Esophagus muscularis mucosa (tissue), 4 donors: ENCODE data around the gene OGDHL. TPM values are rescaled to one million over a fixed set of nuclear protein-coding genes. Genes with fewer than 3 reads are reported as not detected.

ENCODE experiments used
- DNase-seq: peaks from one replicate; pipeline ENCODE4 v3.0.0-alpha.2; 2017; ENCODE audit errors: extremely low spot score
- H3K27ac ChIP-seq, 4 donors: fragments of 200-600 bp; sonication (generic); replicated peaks in 1 of 4; 1 replicate in 3 of 4; 2 replicates in 1 of 4; pipeline ENCODE4 v1.5.1; 2016 to 2019; ENCODE audit warnings: mild to moderate bottlenecking in 1 of 4
- H3K27me3 ChIP-seq, 4 donors: fragments of 200-600 bp; sonication (generic); one replicate each; pipeline versions ENCODE4 v1.5.1 to v1.6.0; 2016 to 2019
- H3K36me3 ChIP-seq, 4 donors: fragments of 200-600 bp; sonication (generic); one replicate each; pipeline ENCODE4 v1.5.1; 2016 to 2019
- H3K4me1 ChIP-seq, 4 donors: fragments of 200-600 bp; sonication (generic); one replicate each; pipeline ENCODE4 v1.5.1; 2016 to 2019
- H3K4me3 ChIP-seq, 4 donors: fragments of 200-600 bp; sonication (generic); 1 replicate in 2 of 4; 2 replicates in 2 of 4; pipeline ENCODE4 v1.5.1; 2016 to 2019; ENCODE audit warnings: mild to moderate bottlenecking in 4 of 4, moderate library complexity in 1 of 4
- H3K9me3 ChIP-seq, 4 donors: fragments of 200-600 bp; sonication (generic); 1 replicate in 3 of 4; 2 replicates in 1 of 4; pipeline ENCODE4 v1.5.1; 2016 to 2019
- EP300 ChIP-seq: sonication (generic); formaldehyde crosslinking; IDR thresholded peaks from one replicate; pipeline ENCODE4 v1.6.1; 2017; ENCODE audit warnings: antibody characterized with exemption
- POLR2A ChIP-seq: fragments of 450-650 bp; IDR thresholded peaks from one replicate; pipeline ENCODE4 v1.6.1; 2017; ENCODE audit warnings: antibody characterized with exemption, moderate library complexity, mild to moderate bottlenecking, low read depth
- POLR2AphosphoS5 ChIP-seq, 2 donors: sonication (generic); formaldehyde crosslinking; IDR thresholded peaks; one replicate each; pipeline ENCODE4 v1.6.1; 2017; ENCODE audit warnings: antibody characterized with exemption in 2 of 2
- WGBS: methylation state at CpG from one replicate; pipeline ENCODE4 v1.1.5; 2018; 5-methylcytosine and 5-hydroxymethylcytosine counted together
- intact Hi-C: fragments of 100-400 bp; cut with DNase I; formaldehyde crosslinking; loops from one replicate; pipeline ENCODE4 v1.15.1; 2023
- total RNA-seq, 4 donors: library from RNA; depleted of rRNA; stranded (reverse); fragments of >200 nt; gene quantifications; one replicate each; pipeline versions ENCODE4 v1.1.0 to v1.2.1, GENCODE V29; 2016
- TF ChIP-seq, protein P1 (sequence below), 3 experiments: fragments of 200-600 bp in 2 of 3; fragments of 450-650 bp in 1 of 3; sonication (generic) in 2 of 3; IDR thresholded peaks; one replicate each; pipeline ENCODE4 v1.5.1; 2017 to 2019; ENCODE audit warnings: antibody characterized with exemption in 3 of 3, mild to moderate bottlenecking in 2 of 3, moderate library complexity in 1 of 3

Gene OGDHL
- total RNA-seq, 4 donors from 2014 or later = 0.42 to 2.0 (median 0.95) TPM

DNA sequence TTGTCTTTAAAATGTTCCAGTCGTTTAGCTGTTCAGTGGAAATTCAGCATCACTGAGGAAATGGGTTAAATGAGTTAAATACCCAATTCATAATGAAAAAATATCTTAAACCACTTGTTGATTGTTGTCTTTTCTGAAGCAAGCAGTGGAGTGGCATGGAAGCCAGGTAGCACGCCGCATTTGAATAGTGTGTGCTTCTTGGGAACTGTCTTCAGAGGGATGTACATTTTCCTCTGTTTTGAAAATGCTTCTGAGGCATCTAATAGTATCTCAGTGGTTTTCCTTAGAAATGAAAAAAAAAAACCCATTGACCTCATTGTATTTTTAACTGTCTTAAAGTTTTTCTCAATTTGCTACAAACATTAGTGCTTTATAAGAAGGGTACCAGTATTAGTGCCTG lies 54.5 kb downstream of the OGDHL start:
- Histone ChIP-seq H3K27ac (no peak overlapping the region), H3K9me3 (no peaks in the 10 kb centered on the region), H3K4me3 (no peak overlapping the region), H3K36me3 (no peaks in the 10 kb centered on the region), H3K27me3 (peaks cover 0 to 19% (median 0%) of the 10 kb centered on the region in 4 donors), H3K4me1 (no peaks in the 10 kb centered on the region)
- DNase-seq = no peak
- intact Hi-C loops = no loop called here
- 78% methylated on average over 3 of the region's 3 CpGs for WGBS
- TF ChIP-seq POLR2AphosphoS5 (IDR thresholded peaks at IDR 0.05) = no peak
- TF ChIP-seq POLR2A = no peak
- TF ChIP-seq, protein P1, sequence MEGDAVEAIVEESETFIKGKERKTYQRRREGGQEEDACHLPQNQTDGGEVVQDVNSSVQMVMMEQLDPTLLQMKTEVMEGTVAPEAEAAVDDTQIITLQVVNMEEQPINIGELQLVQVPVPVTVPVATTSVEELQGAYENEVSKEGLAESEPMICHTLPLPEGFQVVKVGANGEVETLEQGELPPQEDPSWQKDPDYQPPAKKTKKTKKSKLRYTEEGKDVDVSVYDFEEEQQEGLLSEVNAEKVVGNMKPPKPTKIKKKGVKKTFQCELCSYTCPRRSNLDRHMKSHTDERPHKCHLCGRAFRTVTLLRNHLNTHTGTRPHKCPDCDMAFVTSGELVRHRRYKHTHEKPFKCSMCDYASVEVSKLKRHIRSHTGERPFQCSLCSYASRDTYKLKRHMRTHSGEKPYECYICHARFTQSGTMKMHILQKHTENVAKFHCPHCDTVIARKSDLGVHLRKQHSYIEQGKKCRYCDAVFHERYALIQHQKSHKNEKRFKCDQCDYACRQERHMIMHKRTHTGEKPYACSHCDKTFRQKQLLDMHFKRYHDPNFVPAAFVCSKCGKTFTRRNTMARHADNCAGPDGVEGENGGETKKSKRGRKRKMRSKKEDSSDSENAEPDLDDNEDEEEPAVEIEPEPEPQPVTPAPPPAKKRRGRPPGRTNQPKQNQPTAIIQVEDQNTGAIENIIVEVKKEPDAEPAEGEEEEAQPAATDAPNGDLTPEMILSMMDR (IDR thresholded peaks at IDR 0.05) = no peak
- no peak for TF ChIP-seq EP300

DNA sequence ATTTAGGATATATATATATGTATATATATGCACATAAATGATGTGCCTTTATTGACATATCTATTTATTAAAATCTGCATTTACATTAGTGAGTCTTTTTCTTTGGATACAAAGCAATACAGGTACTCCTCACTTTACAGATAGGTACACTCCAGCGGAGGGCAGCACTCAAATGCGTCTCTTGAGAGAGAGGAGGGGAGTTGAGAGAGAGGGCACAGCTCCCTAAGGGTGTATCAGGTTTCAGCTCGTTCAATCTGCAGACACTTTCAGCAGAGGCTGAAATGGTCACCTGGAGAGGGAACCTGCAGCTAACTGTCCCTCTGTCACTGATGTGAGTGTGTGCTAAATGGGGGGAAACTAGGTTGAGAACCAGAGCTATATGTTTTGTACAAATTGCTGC lies 61.1 kb downstream of the OGDHL start:
- TF ChIP-seq POLR2A (no peak), POLR2AphosphoS5 (IDR thresholded peaks at IDR 0.05) (no peak), EP300 (no peak)
- TF ChIP-seq, protein P1 (IDR thresholded peaks at IDR 0.05) = no peak
- no peak for DNase-seq
- H3K27me3 ChIP-seq = peaks cover 0 to 3% (median 0%) of the 10 kb centered on the region in 4 donors
- intact Hi-C loops = no loop called here
- H3K36me3 ChIP-seq = no peaks in the 10 kb centered on the region
- 10% methylated on average over 3 of the region's 3 CpGs for WGBS
- H3K4me1 ChIP-seq = no peaks in the 10 kb centered on the region
- no peak overlapping the region for H3K27ac ChIP-seq
- H3K9me3 ChIP-seq = no peaks in the 10 kb centered on the region
- H3K4me3 ChIP-seq = no peak overlapping the region

DNA sequence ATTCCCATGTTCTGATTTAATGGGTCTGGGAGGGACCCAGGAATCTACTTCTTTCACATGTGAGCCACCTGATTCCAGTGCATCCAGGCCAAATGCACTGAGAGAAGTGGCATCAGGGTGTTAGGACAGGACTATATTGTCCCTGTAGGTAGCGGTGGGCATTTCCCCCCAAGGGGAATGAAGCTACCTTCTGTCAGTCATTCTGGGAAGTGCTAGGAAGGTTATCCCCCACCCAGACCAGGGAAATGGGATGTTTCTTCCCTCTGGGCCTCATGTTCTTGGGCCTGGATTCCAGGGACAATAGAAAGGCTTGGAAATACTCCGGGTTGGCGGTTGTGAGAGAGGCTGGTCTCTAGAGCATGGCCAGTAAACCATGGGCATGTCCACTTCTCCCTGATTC lies 61.9 kb downstream of the OGDHL start:
- no peak overlapping the region for H3K4me3 ChIP-seq
- peaks cover 0 to 3% (median 0%) of the 10 kb centered on the region in 4 donors for H3K27me3 ChIP-seq
- WGBS = 89% methylated on average over 3 of the region's 3 CpGs
- H3K27ac ChIP-seq = no peak overlapping the region
- no peaks in the 10 kb centered on the region for H3K36me3 ChIP-seq
- TF ChIP-seq, protein P1 (IDR thresholded peaks at IDR 0.05) = no peak
- TF ChIP-seq POLR2AphosphoS5 (IDR thresholded peaks at IDR 0.05) (no peak), POLR2A (no peak), EP300 (no peak)
- intact Hi-C loops = no loop called here
- no peaks in the 10 kb centered on the region for H3K9me3 ChIP-seq
- H3K4me1 ChIP-seq = no peaks in the 10 kb centered on the region
- DNase-seq = peak; percentile 66

DNA sequence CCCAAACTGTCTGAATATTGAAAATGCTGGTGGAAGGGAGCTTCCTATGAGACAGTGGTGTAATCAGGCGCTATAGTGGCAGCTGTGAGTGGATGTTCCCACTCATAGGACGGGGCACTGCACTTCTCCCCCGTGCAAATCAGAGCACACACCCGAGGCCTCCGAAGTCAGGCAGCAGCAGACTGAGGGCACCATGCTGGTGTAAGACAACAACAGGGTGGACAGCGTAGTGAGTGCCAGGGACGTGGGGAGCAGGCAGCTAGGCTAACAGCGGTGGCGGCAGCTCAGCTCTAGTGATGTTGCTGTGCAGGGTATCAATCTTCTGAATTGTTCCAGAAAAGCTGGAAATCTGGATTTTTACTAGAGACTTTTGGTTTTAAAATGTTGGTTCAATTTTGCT lies 63.4 kb downstream of the OGDHL start:
- intact Hi-C loops = no loop called here
- TF ChIP-seq, protein P1 (IDR thresholded peaks at IDR 0.05) = no peak
- no peak for TF ChIP-seq POLR2AphosphoS5 (IDR thresholded peaks at IDR 0.05)
- no peak for TF ChIP-seq POLR2A
- TF ChIP-seq EP300 = no peak
- Histone ChIP-seq H3K27ac (no peak overlapping the region), H3K27me3 (peaks cover 0 to 4% (median 0%) of the 10 kb centered on the region in 4 donors), H3K36me3 (no peaks in the 10 kb centered on the region), H3K4me3 (no peak overlapping the region), H3K9me3 (no peaks in the 10 kb centered on the region), H3K4me1 (no peaks in the 10 kb centered on the region)
- DNase-seq = no peak
- 78% methylated on average over 9 of the region's 9 CpGs for WGBS

DNA sequence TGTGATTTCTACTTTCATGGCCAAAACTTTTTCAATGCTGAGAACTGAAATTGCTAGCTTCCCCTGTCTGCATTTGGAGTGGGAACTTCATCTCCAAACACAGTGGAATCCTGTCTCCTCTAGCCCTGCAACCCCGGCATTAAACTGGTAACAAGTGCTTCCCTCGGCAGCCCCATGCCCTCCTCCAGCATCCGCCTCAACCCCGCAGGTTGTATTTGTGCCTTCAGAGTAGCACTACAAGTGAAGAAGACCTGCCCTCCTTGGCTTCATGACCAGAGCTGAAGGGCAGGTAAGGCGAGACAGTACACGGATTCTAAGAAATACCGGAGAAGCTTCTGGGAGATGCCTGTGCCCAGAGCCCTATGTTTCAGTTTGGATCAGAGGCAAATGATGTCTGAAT lies 65.8 kb downstream of the OGDHL start:
- Histone ChIP-seq H3K4me3 (no peak overlapping the region), H3K4me1 (no peaks in the 10 kb centered on the region), H3K36me3 (no peaks in the 10 kb centered on the region), H3K9me3 (no peaks in the 10 kb centered on the region), H3K27me3 (peaks cover 0 to 21% (median 3%) of the 10 kb centered on the region in 4 donors), H3K27ac (no peak overlapping the region)
- WGBS = 68% methylated on average over 7 of the region's 7 CpGs
- no peak for DNase-seq
- intact Hi-C loops = no loop called here
- TF ChIP-seq EP300 (no peak), POLR2A (no peak)
